GM18861 (cell line): Measurements from ENCODE around the gene KIAA1191.

Experiments
- ATAC-seq: cut with Tn5 transposase; IDR thresholded peaks from one replicate; pipeline ENCODE4 v1.9.1; 2021; ENCODE audit not compliant: unreplicated experiment

The KIAA1191 gene

DNA sequence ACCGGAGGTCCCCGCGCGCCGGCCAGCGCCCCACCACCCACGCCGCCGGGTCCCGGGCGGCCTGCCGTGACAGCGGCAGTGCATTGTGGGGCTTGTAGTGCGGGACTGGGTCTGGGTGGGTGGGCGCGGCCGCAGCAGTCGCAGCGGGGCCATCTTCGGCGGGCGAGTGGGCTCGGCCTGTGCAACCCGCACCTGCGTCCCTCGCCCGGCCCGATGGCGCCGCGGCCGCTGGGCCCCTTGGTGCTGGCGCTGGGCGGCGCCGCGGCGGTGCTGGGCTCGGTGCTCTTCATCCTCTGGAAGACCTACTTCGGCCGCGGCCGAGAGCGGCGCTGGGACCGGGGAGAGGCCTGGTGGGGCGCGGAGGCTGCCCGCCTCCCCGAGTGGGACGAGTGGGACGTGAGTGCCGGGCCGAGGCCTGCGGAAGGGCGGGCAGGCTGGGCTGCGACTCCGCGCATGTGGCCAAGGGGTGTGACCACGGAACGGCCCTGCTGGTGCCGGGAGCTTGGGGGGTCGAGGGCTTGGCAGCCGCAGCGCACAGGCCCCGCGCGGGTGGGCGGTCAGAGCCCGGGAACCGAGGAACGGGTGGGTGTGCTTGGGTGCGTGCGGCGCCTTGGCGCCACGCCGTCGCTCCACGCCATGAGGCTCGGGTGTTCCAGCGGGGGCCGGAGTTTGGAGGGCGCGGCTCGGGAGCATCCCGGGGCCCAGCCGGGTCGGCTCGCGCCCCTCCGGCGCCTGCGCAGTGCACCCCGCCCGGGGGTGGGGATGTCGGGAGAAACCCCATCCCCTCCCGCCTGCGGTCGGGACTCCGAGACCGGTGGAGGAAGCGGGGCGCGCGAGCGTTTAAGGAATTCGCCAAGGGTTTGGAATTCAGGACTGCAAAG, 4.0 kb upstream of the KIAA1191 start, which contains the start of gene ARL10:
ARL10 (plus strand) TSS at position 137 of the 881 bp plus-strand sequence; CDS start at position 214, 77 bp downstream.
- ATAC-seq: no peak

DNA sequence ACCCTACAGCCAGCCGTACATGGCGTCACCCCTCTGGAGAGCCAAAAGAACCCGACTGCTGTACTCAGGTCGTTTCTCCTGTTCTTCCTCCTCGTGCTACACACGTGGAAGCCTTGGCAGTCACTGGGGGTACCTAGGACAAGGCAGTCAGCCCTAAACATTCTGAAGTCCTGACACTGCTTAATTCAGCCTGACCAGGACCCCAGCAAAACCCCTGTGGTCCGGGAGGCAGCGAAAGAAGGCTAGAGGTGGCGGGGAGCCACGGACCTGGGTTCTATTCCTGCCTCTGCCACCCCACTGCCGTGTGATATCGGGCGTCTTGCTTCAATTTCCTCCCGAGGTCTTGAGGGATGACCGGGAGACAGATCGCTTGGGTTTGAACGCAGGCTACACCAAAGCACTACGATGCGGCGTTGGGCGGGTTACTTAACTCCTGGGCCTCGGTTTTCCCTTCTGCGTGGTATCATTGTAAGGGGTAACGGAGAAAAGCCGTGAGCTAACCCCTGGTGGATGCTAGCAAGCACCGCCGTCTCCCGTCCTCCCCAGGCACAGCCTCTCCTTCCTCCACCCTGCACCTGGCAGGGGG, 3.3 kb upstream of the KIAA1191 start:
- no peak for ATAC-seq

DNA sequence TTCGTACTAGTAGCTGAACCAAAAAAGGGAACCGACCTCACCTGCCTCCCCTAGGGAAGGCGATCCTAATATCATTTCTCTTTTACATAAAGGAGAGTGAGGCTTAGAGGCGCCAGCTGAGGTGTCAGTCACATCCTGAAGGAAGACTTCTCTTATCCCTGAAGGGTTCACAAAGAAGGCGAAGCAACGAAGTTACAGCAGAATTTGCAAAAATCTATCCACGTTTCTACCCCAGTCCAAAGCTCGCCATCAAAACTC, 598 bp upstream of the KIAA1191 start:
- no peak for ATAC-seq

DNA sequence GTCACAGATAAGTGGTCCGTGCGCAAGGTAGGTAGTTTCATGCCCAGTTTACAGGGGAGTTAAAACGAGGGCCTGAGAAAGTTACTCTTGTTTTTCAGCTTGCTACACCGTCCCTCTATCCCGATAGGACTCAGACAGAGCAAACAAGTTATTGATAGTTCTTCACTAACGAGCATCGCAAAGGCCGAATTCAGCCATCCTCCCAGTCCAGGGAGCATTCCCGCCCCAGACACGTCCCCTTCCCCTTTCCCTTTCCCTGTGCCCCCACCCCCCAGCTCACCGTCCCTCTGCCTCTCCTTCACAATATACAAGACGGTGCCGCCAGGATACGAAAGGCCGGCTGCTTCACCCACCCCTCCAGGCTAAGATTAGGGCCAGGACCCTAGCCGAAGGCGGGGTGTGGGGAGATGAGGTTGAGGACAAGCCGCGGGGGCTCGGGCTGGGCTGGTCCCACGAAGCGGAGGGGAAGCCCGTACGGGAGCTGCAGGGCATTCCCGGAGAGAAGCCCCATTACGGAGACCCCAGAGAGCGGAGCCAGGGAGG, 599 bp downstream of the KIAA1191 start:
- ATAC-seq: no peak

DNA sequence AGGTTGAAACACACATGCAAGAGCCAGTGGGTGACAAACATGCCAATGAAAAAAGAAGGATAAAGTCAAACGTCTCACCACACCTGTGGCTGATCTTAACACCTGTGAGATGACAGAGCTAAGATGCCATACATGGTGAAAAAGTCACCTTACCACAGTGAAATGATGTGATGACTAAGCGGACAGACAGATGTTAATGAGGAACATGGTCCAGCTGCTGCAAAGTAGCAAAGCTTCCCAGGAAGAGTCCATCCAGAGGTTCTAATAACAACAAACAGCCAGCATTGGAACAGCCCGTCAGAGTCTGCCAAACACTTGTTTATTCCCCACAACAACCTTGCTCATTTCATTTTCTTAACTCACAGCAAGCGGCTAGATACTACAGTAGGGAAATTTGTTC, 1.9 kb downstream of the KIAA1191 start:
- no peak for ATAC-seq

DNA sequence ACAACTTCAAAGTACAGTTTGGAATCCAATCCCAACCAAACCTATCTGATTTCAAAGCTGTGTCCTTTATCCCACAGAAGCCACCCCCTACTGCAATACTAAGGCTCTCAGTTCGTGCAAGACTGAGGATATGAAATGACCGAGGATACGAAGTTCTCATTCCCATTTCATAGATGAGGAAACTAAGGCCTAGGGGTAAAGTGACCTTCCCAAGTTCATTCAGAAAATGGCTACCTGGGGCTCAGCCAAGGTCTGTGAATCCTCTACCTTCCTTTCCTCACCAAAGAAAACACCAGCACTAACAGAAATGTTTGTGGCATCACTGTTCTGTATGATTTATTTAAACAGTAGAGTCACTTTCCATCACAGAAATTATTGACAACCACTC, 5.4 kb downstream of the KIAA1191 start:
- ATAC-seq: no peak

DNA sequence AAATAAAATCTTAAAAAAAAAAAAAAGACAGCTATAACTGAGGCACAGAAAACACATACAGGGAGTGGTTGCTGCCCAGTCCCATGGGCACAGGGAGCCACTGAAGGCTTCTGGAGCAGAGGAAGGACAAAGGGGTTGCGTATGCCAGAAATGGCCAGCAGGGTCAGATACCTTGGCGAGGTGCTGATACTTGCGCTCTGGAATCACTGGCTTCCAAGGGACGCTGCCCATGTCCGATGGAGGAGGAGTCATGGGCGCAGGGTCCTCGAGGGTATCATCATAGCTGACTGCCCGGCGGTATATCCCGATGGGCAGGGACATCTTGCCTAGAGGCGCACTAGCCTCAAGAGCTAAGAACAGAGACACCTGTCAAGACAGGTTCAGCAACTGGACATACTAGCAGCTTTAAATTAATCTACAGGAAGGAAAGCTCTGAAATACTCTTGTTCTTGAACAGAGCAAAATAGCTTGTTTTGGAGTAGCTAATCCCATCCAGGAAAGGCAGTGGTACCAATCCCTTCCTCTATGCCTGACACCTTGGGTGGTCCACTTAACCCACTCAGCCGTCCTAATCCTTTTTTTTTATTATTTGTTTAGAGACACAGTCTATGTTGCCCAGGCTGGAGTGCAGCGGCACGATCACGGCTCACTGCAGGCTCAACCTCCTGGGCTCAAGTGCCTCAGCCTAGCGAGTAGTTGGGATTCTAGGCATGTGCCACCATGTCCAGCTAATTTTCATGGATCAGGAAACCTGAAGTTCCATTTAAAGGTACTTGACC, 6.0 kb downstream of the KIAA1191 start:
- no peak for ATAC-seq

DNA sequence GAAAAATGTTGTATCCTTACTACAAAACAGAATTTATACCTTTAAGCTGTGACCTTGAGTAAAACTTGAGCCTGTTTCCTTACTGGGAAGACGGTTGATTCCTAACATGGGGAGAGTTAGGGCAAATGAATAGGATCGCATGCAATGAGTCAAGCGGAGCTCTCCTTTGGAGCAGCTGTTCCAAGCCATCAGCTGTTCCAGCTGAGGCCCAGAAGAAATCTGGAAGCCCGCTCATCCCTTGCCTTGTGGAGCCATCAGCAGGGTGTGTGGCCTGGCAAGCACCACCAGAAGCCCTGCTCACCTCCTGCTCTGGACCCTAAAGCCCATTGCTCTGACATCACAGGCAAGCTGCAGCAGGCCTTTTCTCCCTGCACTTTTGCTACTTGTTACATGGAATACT, 8.0 kb downstream of the KIAA1191 start:
- no peak for ATAC-seq

DNA sequence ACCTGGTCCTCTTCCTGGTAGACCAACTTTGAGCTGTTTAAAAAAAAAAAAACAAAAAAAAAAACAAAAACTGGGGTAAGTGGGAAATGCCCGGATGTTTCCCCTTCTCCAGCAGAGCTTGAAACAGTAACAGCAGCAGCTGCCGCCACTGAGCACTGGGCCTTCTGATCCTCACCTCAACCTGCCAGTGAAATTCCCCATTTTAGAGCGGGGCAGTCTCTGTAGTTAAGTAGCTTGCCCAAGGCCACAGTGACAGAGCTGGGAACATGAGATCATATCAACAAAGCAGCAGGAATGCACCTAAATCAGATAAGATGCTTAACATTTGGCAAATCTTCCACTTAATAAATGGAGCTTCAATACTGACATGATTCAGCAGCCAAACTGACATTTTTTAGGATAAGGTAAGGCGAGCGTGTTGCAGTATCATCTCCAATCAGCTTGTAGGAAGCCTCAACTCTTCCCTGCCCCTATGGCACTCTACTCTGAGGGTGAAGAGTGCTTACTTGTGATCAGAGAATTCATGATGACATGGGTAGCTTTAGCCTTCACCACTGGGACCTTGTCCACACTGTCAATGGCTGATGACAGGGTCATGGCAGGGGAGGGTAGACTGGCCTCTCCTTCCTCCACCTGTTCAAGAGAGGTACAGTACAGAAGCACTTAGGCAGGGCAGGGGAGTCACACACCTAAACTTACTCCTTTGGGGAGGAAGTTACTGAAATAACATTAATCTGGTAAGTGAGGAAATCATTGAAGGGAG, 9.3 kb downstream of the KIAA1191 start:
- ATAC-seq: no peak

DNA sequence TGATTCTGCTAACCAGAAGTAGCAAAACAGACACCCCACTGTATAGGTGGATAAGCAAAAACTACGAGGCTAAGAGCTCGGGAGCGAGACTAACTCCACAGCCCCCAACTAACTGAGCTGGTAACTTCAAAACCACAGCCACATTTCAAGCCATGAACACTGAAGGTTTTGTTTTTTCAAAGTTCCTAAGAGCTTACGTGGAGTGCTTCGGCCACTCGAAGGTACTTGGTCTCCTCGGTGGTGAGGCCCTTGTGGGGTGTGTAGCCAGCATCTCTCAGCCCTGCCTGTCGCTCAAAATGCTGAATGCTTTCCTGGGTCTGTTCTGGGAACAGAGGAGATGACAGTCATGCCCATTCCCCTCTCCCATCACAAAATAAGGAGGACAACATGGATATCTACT, 11.1 kb downstream of the KIAA1191 start:
- ATAC-seq: no peak

DNA sequence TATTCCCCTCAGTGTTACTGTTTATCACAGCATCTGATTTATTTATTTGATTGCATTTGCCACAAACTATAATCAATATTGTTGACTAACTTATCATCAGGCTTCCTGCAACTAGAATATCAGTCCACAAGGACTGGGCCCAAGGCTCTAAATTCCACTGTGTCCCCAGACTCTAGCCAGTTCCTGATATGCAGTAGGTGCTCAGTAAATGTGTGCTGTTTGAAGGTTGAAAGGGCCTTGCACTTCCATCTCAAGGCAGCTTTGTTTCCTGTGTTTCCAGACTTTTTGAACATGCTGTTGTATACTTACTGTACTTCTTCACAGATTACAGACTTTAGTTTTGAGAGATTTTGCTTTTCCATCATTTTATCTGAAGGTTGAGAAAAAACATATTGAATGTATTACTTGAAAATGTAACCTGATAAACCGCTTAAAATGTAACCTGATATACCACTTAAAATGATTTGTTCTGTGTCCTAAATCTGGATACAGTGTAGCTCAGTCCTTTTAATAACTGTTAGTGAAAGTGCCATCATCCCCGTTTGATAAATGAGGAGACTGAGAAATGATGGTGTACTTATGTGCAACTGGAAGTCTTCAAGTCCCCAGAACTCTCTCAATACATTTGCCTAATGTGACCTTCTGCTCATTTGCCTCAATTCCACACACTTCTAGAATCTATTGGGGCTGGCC, 18.7 kb downstream of the KIAA1191 start:
- ATAC-seq: no peak

DNA sequence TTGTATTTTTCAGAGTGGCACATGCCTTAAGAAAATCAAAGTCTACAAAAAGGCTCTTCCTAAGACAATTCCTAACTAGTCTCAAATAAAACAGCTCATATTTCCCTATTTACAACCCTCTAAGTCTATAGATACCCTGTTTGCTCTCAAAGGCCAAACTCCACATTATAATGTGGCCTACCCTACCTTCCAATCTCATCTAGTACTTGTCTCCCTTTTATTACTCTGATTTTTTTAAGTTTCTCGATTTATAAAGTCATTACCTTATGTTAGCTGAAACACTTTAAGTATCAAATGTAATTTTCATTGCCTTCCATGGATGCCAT, 19.4 kb downstream of the KIAA1191 start:
- no peak for ATAC-seq

DNA sequence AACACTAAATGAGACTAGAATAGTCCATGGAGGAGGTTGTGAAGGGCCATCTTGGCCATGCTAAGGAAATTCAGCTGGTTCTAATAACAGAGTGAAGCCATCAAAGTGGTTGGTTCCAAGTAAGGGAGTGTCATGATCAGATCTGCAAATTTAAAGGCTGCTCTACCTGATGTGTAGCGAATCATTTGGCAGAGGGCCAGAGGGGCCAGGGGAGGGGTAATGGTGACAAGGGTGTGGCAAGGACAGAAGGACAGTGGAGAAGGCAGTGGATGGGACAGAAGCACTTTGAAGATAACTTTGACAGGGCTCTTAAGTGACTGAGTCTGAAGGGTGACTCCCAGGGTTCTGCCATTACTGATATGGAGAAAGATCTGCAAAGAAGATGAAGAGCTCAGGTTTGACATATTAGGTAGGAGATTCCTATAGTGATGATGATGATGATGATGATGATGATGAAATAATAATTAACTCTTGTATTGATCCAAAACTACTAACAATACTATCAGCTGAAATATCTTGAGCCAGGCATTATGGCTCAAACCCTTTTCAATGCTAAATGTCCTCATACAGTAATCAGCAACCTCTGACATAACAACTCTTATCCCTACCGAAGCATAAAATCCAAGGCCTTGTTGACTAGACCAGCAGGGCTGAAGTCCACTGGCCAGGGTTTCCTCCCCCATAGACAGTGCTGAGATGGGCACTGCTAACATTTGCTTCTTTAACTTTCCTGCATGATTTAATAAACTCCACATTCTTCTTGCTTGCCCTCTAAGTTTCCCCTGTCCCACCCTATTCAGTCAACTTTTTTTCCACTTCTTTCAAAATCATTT, 20.0 kb downstream of the KIAA1191 start:
- no peak for ATAC-seq

DNA sequence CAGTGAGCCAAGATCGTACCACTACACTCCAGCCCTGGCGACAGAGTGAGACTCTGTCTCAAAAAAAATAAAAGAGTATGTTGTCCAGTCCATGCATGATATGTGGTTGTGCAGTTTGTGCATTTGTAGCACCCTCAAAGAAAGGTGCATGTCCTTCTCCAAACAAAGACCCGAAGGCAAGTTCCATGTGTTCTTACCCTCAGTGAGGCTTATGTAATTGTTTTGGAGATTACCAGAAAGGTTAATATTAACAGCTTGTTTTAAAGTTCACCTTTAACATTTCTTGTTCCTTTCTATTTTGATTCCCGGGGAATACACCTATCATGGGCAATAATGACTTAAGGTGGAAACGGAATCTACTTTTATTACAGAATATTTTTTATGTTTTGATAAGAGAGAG, 22.3 kb downstream of the KIAA1191 start:
- no peak for ATAC-seq

DNA sequence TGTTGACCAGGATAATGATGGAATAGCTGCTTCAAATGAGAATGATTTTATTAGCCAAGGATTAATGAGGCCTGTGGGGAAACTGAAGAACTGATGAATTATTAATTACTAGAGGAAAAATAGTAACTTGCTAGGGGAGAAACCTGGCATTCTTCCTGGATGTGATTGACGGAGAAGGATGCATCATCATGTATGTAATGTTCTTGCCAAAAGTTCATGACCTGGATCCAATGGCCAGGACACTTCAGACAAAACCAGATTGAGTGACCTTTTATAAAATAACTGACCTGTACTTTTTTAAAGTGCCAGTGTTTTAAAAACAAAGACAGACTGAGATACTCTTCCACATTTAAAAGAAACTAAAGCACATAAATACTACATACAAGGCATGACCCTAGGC, 23.7 kb downstream of the KIAA1191 start:
- no peak for ATAC-seq

DNA sequence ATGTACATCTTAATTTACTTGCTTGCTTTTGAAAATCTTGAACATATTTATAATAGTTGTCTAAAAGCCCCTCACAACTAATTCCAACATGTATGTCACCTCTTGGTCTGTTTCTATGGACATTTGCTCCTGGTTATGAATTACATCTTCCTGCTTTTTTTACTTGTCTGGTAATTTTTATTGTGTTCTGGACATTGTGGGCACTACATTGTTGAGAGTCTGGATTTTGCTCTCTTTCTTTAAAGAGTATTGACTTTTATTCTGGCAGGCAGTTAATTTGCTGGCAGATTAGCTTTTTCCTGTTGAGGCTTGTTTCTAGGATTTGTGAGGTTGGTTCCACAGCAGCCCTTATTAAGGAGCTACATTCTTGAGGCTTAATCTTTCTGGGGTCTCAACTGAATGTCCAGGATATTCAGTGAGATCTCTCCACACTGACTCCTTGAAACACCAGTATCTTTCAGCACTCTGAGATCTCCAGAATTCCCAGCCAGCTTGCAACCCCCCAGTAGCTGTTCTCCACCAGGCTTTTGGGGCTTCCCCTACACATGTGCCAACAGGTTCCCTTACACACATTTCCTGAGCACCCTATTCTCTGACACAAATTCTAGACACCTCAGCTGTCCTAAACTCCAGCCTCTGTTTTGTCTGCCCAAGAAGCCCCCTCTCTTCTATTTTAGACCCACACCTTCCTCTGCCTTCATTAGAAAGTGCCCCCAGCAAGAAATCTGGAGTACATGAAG, 27.4 kb downstream of the KIAA1191 start:
- ATAC-seq: no peak

DNA sequence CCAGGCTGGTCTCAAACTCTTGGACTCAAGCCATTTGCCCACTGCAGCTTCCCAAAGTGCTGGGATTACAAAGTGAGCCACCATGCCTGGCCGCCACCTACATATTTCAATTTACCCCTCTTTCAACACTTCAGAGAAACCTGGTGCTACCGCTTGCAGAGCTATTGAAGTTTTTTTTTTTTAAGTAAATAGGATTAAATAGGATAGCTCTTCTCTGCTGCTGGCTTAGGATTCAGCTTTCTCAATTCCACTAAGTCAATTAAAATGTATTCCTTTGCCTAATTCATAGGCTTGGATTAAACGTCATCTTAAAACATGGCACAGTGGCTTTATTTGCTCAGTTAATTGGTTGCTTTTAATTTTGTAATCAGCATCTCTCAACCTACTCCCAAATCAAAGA, 41.0 kb downstream of the KIAA1191 start:
- ATAC-seq: no peak

DNA sequence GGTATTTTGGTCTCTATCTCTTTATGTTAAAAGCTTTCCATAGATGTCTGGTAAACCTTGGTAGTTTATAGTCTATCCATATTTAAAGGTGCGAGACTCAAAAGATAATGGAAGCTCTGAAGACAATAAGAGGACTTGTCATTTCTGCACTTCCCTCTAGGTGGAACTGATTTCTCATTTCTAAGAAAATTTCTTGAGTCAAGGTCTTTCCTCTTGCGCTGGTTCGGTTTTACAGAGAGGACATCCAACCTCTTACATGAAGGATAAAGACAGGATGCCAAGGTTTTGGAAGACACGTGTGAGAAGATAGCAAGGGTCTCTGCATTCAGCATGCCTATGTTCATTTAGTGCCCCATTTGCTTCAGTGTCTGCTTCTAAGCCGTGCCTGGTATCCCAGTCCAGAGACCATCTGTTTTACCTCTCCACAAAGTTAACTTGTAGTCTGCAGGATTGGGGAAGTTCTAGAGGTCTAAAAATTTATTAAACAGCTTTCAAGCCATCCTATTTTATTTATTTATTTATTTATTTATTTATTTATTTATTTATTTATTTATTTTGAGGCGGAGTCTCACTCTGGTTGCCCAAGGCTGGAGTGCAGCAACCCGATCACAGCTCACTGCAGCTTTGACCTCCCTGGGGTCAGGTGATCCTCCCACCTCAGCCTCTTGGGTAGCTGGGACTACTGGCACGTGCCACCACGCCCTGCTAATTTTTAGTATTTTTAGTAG, 41.6 kb downstream of the KIAA1191 start:
- no peak for ATAC-seq
